Liver (tissue), 9 donors: ENCODE measurements around the gene AMPD3. TPM values are rescaled to one million over a fixed set of nuclear protein-coding genes. Genes with fewer than 3 reads are reported as not detected.

Source experiments
- DNase-seq: peaks from one replicate; pipeline ENCODE4 v3.0.0-alpha.2; 2017; ENCODE audit warnings: low spot score
- H3K27ac ChIP-seq, 2 donors: one replicate each; pipeline ENCODE4 v1.7.0; 2013; ENCODE audit warnings: inconsistent platforms in 2 of 2, low read length in 2 of 2, control low read depth in 1 of 2, low read depth in 1 of 2, mild to moderate bottlenecking in 1 of 2
- H3K27me3 ChIP-seq, 4 donors: one replicate each; pipeline versions ENCODE4 v1.6.1 to v1.7.0; 2013; ENCODE audit warnings: low read length in 3 of 4, inconsistent platforms in 1 of 4, mild to moderate bottlenecking in 1 of 4, moderate library complexity in 1 of 4; ENCODE audit not compliant: control insufficient read depth in 4 of 4, insufficient read depth in 4 of 4
- H3K36me3 ChIP-seq, 4 donors: one replicate each; pipeline versions ENCODE4 v1.6.1 to v1.7.0; 2013; ENCODE audit warnings: low read length in 3 of 4, mild to moderate bottlenecking in 3 of 4, low read depth in 1 of 4, moderate library complexity in 1 of 4; ENCODE audit not compliant: control insufficient read depth in 4 of 4, insufficient read depth in 3 of 4
- H3K4me1 ChIP-seq, 4 donors: one replicate each; pipeline versions ENCODE4 v1.6.1 to v1.7.0; 2013; ENCODE audit warnings: low read length in 3 of 4, mild to moderate bottlenecking in 3 of 4, moderate library complexity in 1 of 4; ENCODE audit not compliant: control insufficient read depth in 4 of 4, insufficient read depth in 4 of 4
- H3K4me3 ChIP-seq, 3 donors: one replicate each; pipeline versions ENCODE4 v1.6.1 to v1.7.0; 2013; ENCODE audit warnings: low read length in 3 of 3, control low read depth in 1 of 3, low read depth in 1 of 3, mild to moderate bottlenecking in 1 of 3
- H3K9ac ChIP-seq, 2 donors: one replicate each; pipeline ENCODE4 v1.7.0; 2013; ENCODE audit warnings: low read length in 2 of 2, mild to moderate bottlenecking in 2 of 2, moderate library complexity in 2 of 2, control low read depth in 1 of 2, low read depth in 1 of 2
- H3K9me3 ChIP-seq, 4 donors: one replicate each; pipeline versions ENCODE4 v1.6.1 to v1.7.0; 2013; ENCODE audit warnings: low read length in 3 of 4; ENCODE audit not compliant: control insufficient read depth in 4 of 4
- CTCF ChIP-seq: fragments of 150-350 bp; IDR thresholded peaks from 2 replicates; pipeline ENCODE4 v1.5.1; 2017; ENCODE audit warnings: improper control_type of control experiment, low read depth, low read length; ENCODE audit not compliant: missing input control
- EGR1 ChIP-seq, 2 donors: IDR thresholded peaks; 2 replicates each; pipeline ENCODE4 v1.6.1; 2016 to 2018; ENCODE audit warnings: antibody characterized with exemption in 2 of 2, low read depth in 2 of 2
- FOXA2 ChIP-seq: IDR thresholded peaks from 2 replicates; pipeline ENCODE4 v1.6.1; 2016; ENCODE audit warnings: antibody characterized with exemption
- GABPA ChIP-seq, 2 donors: IDR thresholded peaks in 1 of 2; conservative IDR thresholded peaks in 1 of 2; 2 replicates each; pipeline ENCODE4 v1.6.1; 2016; ENCODE audit warnings: antibody characterized with exemption in 2 of 2, mild to moderate bottlenecking in 1 of 2, moderate library complexity in 1 of 2
- HNF4A ChIP-seq, 2 donors: conservative IDR thresholded peaks; 2 replicates each; pipeline ENCODE4 v1.6.1; 2016; ENCODE audit warnings: antibody characterized with exemption in 2 of 2, mild to moderate bottlenecking in 2 of 2
- HNF4G ChIP-seq: IDR thresholded peaks from 2 replicates; pipeline ENCODE4 v1.6.1; 2016; ENCODE audit warnings: antibody characterized with exemption
- JUND ChIP-seq, 2 donors: IDR thresholded peaks; 2 replicates each; pipeline ENCODE4 v1.6.1; 2016; ENCODE audit warnings: antibody characterized with exemption in 2 of 2
- MAX ChIP-seq: IDR thresholded peaks from 2 replicates; pipeline ENCODE4 v1.6.1; 2016; ENCODE audit warnings: antibody characterized with exemption
- NR2F2 ChIP-seq: IDR thresholded peaks from 2 replicates; pipeline ENCODE4 v1.6.1; 2016; ENCODE audit warnings: antibody characterized with exemption
- RAD21 ChIP-seq, 2 donors: IDR thresholded peaks; 2 replicates each; pipeline ENCODE4 v1.6.1; 2016; ENCODE audit warnings: antibody characterized with exemption in 2 of 2, mild to moderate bottlenecking in 2 of 2
- REST ChIP-seq: IDR thresholded peaks from 2 replicates; pipeline ENCODE4 v1.6.1; 2016; ENCODE audit warnings: antibody characterized with exemption, mild to moderate bottlenecking
- RXRA ChIP-seq, 2 donors: IDR thresholded peaks; 2 replicates each; pipeline ENCODE4 v1.6.1; 2017 to 2018; ENCODE audit warnings: antibody characterized with exemption in 2 of 2, mild to moderate bottlenecking in 1 of 2
- YY1 ChIP-seq: IDR thresholded peaks from 2 replicates; pipeline ENCODE4 v1.6.1; 2016; ENCODE audit warnings: antibody characterized with exemption, mild to moderate bottlenecking
- ZBTB33 ChIP-seq: IDR thresholded peaks from 2 replicates; pipeline ENCODE4 v1.6.1; 2016; ENCODE audit warnings: antibody characterized with exemption
- WGBS: extraction: QIAGEN DNeasy Blood & Tissue Kit; methylation state at CpG from one replicate; pipeline ENCODE4 v1.1.7; 2013; 5-methylcytosine and 5-hydroxymethylcytosine counted together
- polyA plus RNA-seq, 2 donors: library from polyadenylated mRNA; stranded (reverse) in 1 of 2; unstranded in 1 of 2; fragments of 200-250 nt in 1 of 2; fragments of >200 nt in 1 of 2; fragmentation: Nextera tagmentation in 1 of 2; extraction: Ambion mirVana in 1 of 2; gene quantifications; one replicate each; pipeline versions ENCODE4 v1.2.1 to v1.2.3, GENCODE V29; 2013 to 2015
- total RNA-seq, 2 donors: library from RNA; depleted of rRNA; stranded (reverse); fragments of >200 nt; gene quantifications; one replicate each; pipeline ENCODE4 v1.2.3, GENCODE V29; 2014
- TF ChIP-seq, protein P1 (sequence below): IDR thresholded peaks from 2 replicates; pipeline ENCODE4 v1.6.1; 2016; ENCODE audit warnings: antibody characterized with exemption
- donor health status: healthy.
- donor health status: healthy.
- donor health status: healthy.
- donor health status: healthy.
- donor health status: healthy.

The AMPD3 gene
- total and polyA plus RNA-seq, 4 donors = 0.40 to 7.4 (median 1.1) TPM

- Histone ChIP-seq H3K9ac (no peak overlapping the region), H3K36me3 (no peaks in the 10 kb centered on the region), H3K27me3 (no peaks in the 10 kb centered on the region), H3K4me3 (no peak overlapping the region), H3K4me1 (no peaks in the 10 kb centered on the region), H3K27ac (no peak overlapping the region), H3K9me3 (no peaks in the 10 kb centered on the region)
- 91% methylated on average over 4 of the region's 4 CpGs for WGBS
- no peak for TF ChIP-seq FOXA2
- no peak for TF ChIP-seq REST
- TF ChIP-seq HNF4G = no peak
- no peak for TF ChIP-seq ZBTB33
- TF ChIP-seq GABPA (IDR thresholded peaks at IDR 0.05 in 1 of 2, conservative IDR thresholded peaks at IDR 0.05 in 1 of 2) = no peak
- no peak for TF ChIP-seq RXRA (IDR thresholded peaks at IDR 0.05)
- DNase-seq = no peak
Observed at GRCh38 chr11:10473371-10473770, 18.3 kb downstream of the AMPD3 start.

DNA sequence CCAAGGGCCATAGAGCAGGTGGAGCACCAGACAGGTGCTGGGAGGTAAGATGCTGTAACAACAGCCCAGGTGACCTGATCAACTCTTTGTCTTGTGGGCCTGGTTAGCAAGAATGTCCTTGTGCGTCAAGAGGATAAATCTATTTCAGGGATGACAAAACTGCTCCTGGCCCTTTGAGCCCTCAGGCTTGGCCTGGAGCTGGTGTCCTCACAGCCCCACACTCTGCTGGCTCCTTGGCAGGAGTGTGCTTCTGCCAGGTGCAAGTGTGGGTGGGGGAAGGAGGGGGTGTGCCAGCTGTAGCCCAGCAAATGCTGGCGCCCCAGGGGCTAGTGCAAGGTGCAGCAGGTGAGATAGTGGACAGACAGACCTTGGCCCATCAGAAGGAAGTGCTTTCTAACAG is 19.5 kb downstream of the AMPD3 start:
- Histone ChIP-seq H3K9me3 (no peaks in the 10 kb centered on the region), H3K36me3 (no peaks in the 10 kb centered on the region), H3K27ac (no peak overlapping the region), H3K4me3 (no peak overlapping the region), H3K27me3 (no peaks in the 10 kb centered on the region), H3K9ac (no peak overlapping the region), H3K4me1 (no peaks in the 10 kb centered on the region)
- DNase-seq = no peak
- TF ChIP-seq RAD21 (IDR thresholded peaks at IDR 0.05) (no peak), NR2F2 (no peak)
- 96% methylated on average over 2 of the region's 2 CpGs for WGBS

GRCh38 chr11:10476342-10476741 is 21.3 kb downstream of the AMPD3 start:
- no peak for DNase-seq
- no peak overlapping the region for H3K4me3 ChIP-seq
- H3K4me1 ChIP-seq = no peaks in the 10 kb centered on the region
- 93% methylated on average over 1 of the region's 1 CpG for WGBS
- no peaks in the 10 kb centered on the region for H3K9me3 ChIP-seq
- no peaks in the 10 kb centered on the region for H3K27me3 ChIP-seq
- H3K9ac ChIP-seq = no peak overlapping the region
- no peak for TF ChIP-seq REST
- TF ChIP-seq HNF4A (conservative IDR thresholded peaks at IDR 0.05) = no peak
- TF ChIP-seq MAX = no peak
- no peak for TF ChIP-seq YY1
- TF ChIP-seq EGR1 (IDR thresholded peaks at IDR 0.05; ENCODE audit: low read depth in 2 of 2) = no peak
- no peak for TF ChIP-seq HNF4G
- TF ChIP-seq CTCF = no peak
- no peak for TF ChIP-seq JUND (IDR thresholded peaks at IDR 0.05)
- TF ChIP-seq RAD21 (IDR thresholded peaks at IDR 0.05) = no peak
- TF ChIP-seq, protein P1, sequence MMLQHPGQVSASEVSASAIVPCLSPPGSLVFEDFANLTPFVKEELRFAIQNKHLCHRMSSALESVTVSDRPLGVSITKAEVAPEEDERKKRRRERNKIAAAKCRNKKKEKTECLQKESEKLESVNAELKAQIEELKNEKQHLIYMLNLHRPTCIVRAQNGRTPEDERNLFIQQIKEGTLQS = no peak
- H3K27ac ChIP-seq = no peak overlapping the region
- H3K36me3 ChIP-seq = no peaks in the 10 kb centered on the region
